ENCODE results near the gene TPI1. TPM values are rescaled to one million over a fixed set of nuclear protein-coding genes. Genes with fewer than 3 reads are reported as not detected.
"Not testable (repeated sequence)": the region's sequence is repeated elsewhere in the genome, so short reads cannot be mapped to it uniquely, and the experiment has no call there.

Gene TPI1
- total RNA-seq, 1 experiment from 2014 or later: 1,584 TPM

- H3K27me3 ChIP-seq (ENCODE audit: low read length): no peaks in the 10 kb centered on the region
- H3K9ac ChIP-seq (ENCODE audit: low read length): no peak overlapping the region
- no peak overlapping the region for H3K27ac ChIP-seq (ENCODE audit: low read length)
- H2AFZ ChIP-seq (ENCODE audit: low read length): no peak overlapping the region
- H3K4me2 ChIP-seq (ENCODE audit: low read depth, low read length, poor library complexity, severe bottlenecking): no peak overlapping the region
- H3K4me3 ChIP-seq (ENCODE audit: low read length): no peak overlapping the region
- H4K20me1 ChIP-seq (ENCODE audit: insufficient read depth, low read depth, low read length): peaks cover 6% of the 10 kb centered on the region; the same call in 1 of the 2 replicates
- H3K9me2 ChIP-seq (replicated peaks; ENCODE audit: insufficient read depth, low read length): no peaks in the 10 kb centered on the region
- H3K36me3 ChIP-seq (ENCODE audit: insufficient read depth, low read length): peaks cover 13% of the 10 kb centered on the region
- no peaks in the 10 kb centered on the region for H3K9me3 ChIP-seq (ENCODE audit: low read length)
- peaks cover 20% of the 10 kb centered on the region for H3K4me1 ChIP-seq (ENCODE audit: low read length)
- DNase-seq: no peak
- peaks cover 33% of the 10 kb centered on the region for H3K79me2 ChIP-seq (ENCODE audit: low read length)
Observed at GRCh38 chr12:6855322-6855721, 12.0 kb upstream of the TPI1 start.

GRCh38 chr12:6858799-6859198, 8.5 kb upstream of the TPI1 start:
- Histone ChIP-seq H3K9ac (ENCODE audit: low read length) (no peak overlapping the region), H3K27ac (ENCODE audit: low read length) (no peak overlapping the region), H3K4me2 (ENCODE audit: low read depth, low read length, poor library complexity, severe bottlenecking) (no peak overlapping the region), H3K4me1 (ENCODE audit: low read length) (peaks cover 4% of the 10 kb centered on the region), H3K27me3 (ENCODE audit: low read length) (no peaks in the 10 kb centered on the region), H3K36me3 (ENCODE audit: insufficient read depth, low read length) (peaks cover 23% of the 10 kb centered on the region; the same call in 1 of the 2 replicates), H3K4me3 (ENCODE audit: low read length) (no peak overlapping the region), H3K9me2 (replicated peaks; ENCODE audit: insufficient read depth, low read length) (no peaks in the 10 kb centered on the region), H2AFZ (ENCODE audit: low read length) (no peak overlapping the region), H4K20me1 (ENCODE audit: insufficient read depth, low read depth, low read length) (peaks cover 3% of the 10 kb centered on the region; the same call in 1 of the 2 replicates), H3K9me3 (ENCODE audit: low read length) (no peaks in the 10 kb centered on the region), H3K79me2 (ENCODE audit: low read length) (peaks cover 15% of the 10 kb centered on the region)
- no peak for DNase-seq

GRCh38 chr12:6860116-6860515, 7.2 kb upstream of the TPI1 start:
- H3K27me3 ChIP-seq (ENCODE audit: low read length): no peaks in the 10 kb centered on the region
- H3K4me2 ChIP-seq (ENCODE audit: low read depth, low read length, poor library complexity, severe bottlenecking): no peak overlapping the region
- peaks cover 2% of the 10 kb centered on the region; the same call in 1 of the 2 replicates for H3K79me2 ChIP-seq (ENCODE audit: low read length)
- H3K36me3 ChIP-seq (ENCODE audit: insufficient read depth, low read length): peaks cover 28% of the 10 kb centered on the region; the same call in 1 of the 2 replicates
- no peak overlapping the region for H3K9ac ChIP-seq (ENCODE audit: low read length)
- no peak for DNase-seq
- no peak overlapping the region for H2AFZ ChIP-seq (ENCODE audit: low read length)
- H3K9me3 ChIP-seq (ENCODE audit: low read length): no peaks in the 10 kb centered on the region
- H3K27ac ChIP-seq (ENCODE audit: low read length): no peak overlapping the region
- no peak overlapping the region for H3K4me3 ChIP-seq (ENCODE audit: low read length)
- H4K20me1 ChIP-seq (ENCODE audit: insufficient read depth, low read depth, low read length): no peaks in the 10 kb centered on the region
- no peaks in the 10 kb centered on the region for H3K4me1 ChIP-seq (ENCODE audit: low read length)
- no peaks in the 10 kb centered on the region for H3K9me2 ChIP-seq (replicated peaks; ENCODE audit: insufficient read depth, low read length)

DNA sequence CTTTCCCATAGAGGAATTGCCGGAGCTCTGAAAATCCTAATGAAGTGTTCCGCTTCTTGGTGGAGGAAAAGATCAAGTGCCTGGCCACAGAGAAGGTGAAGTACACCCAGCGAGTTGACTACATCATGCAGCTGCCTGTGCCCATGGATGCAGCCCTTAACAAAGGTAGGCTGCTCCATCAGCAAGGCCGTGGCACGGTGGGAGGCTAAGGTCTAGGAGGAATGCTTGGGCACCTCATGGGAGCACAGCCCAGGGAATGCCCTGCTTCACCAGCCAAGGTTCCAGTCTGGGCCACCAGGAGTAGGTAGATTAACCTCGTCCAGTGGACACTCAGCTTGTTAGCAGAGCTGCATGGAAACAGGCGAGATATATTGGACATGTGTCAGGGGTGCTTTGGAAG, 6.4 kb upstream of the TPI1 start:
- Histone ChIP-seq H3K27me3 (ENCODE audit: low read length) (no peaks in the 10 kb centered on the region), H3K9ac (ENCODE audit: low read length) (no peak overlapping the region), H3K36me3 (ENCODE audit: insufficient read depth, low read length) (peaks cover 26% of the 10 kb centered on the region; the same call in 1 of the 2 replicates), H3K79me2 (ENCODE audit: low read length) (no peaks in the 10 kb centered on the region), H3K9me2 (replicated peaks; ENCODE audit: insufficient read depth, low read length) (no peaks in the 10 kb centered on the region), H2AFZ (ENCODE audit: low read length) (no peak overlapping the region), H3K4me3 (ENCODE audit: low read length) (no peak overlapping the region), H3K4me1 (ENCODE audit: low read length) (no peaks in the 10 kb centered on the region), H3K9me3 (ENCODE audit: low read length) (no peaks in the 10 kb centered on the region), H4K20me1 (ENCODE audit: insufficient read depth, low read depth, low read length) (no peaks in the 10 kb centered on the region), H3K27ac (ENCODE audit: low read length) (no peak overlapping the region), H3K4me2 (ENCODE audit: low read depth, low read length, poor library complexity, severe bottlenecking) (no peak overlapping the region)
- DNase-seq: no peak

GRCh38 chr12:6861391-6861790, 5.9 kb upstream of the TPI1 start:
- Histone ChIP-seq H3K9me2 (replicated peaks; ENCODE audit: insufficient read depth, low read length) (no peaks in the 10 kb centered on the region), H2AFZ (ENCODE audit: low read length) (no peak overlapping the region), H3K36me3 (ENCODE audit: insufficient read depth, low read length) (peaks cover 26% of the 10 kb centered on the region; the same call in 1 of the 2 replicates), H3K79me2 (ENCODE audit: low read length) (no peaks in the 10 kb centered on the region), H4K20me1 (ENCODE audit: insufficient read depth, low read depth, low read length) (no peaks in the 10 kb centered on the region), H3K27me3 (ENCODE audit: low read length) (no peaks in the 10 kb centered on the region), H3K4me3 (ENCODE audit: low read length) (no peak overlapping the region), H3K27ac (ENCODE audit: low read length) (no peak overlapping the region), H3K4me1 (ENCODE audit: low read length) (peaks cover 2% of the 10 kb centered on the region), H3K9me3 (ENCODE audit: low read length) (no peaks in the 10 kb centered on the region), H3K9ac (ENCODE audit: low read length) (no peak overlapping the region), H3K4me2 (ENCODE audit: low read depth, low read length, poor library complexity, severe bottlenecking) (no peak overlapping the region)
- no peak for DNase-seq

- Histone ChIP-seq H3K36me3 (ENCODE audit: insufficient read depth, low read length) (peaks cover 21% of the 10 kb centered on the region), H3K27ac (ENCODE audit: low read length) (no peak overlapping the region), H3K4me1 (ENCODE audit: low read length) (peaks cover 10% of the 10 kb centered on the region), H3K4me3 (ENCODE audit: low read length) (no peak overlapping the region), H3K9me2 (replicated peaks; ENCODE audit: insufficient read depth, low read length) (no peaks in the 10 kb centered on the region), H3K79me2 (ENCODE audit: low read length) (peaks cover 7% of the 10 kb centered on the region), H3K27me3 (ENCODE audit: low read length) (no peaks in the 10 kb centered on the region), H2AFZ (ENCODE audit: low read length) (no peak overlapping the region), H4K20me1 (ENCODE audit: insufficient read depth, low read depth, low read length) (peaks cover 5% of the 10 kb centered on the region), H3K9me3 (ENCODE audit: low read length) (no peaks in the 10 kb centered on the region), H3K4me2 (ENCODE audit: low read depth, low read length, poor library complexity, severe bottlenecking) (no peak overlapping the region), H3K9ac (ENCODE audit: low read length) (no peak overlapping the region)
- DNase-seq: no peak
Observed at GRCh38 chr12:6863033-6863432, 4.3 kb upstream of the TPI1 start.

DNA sequence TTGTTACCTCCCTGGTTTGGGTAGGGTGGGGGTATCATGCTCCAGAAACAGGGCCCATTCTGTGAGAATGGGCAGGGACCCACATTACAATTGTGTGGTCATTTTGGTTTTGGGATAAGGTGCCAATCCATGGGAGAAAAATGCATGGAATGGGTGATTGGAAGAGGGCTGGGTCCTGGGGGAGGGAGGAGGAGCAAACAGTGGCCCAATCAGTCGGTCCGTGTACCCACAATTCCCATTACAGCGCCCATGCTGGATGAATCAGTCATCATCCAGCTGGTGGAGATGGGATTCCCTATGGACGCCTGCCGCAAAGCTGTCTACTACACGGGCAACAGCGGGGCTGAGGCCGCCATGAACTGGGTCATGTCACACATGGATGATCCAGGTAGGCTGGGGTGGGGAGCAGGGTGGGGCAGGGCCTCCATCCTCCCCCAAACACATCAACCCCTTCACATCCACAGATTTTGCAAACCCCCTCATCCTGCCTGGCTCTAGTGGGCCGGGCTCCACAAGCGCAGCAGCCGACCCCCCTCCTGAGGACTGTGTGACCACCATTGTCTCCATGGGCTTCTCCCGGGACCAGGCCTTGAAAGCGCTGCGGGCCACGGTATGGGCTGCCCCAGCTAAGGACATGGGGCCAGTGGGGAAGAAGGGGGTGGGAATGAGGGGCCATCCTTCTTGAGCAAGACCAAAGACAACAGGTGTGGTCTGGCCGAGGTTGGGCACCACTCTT, 3.6 kb upstream of the TPI1 start:
- DNase-seq: no peak
- peaks cover 12% of the 10 kb centered on the region for H4K20me1 ChIP-seq (ENCODE audit: insufficient read depth, low read depth, low read length)
- H3K27me3 ChIP-seq (ENCODE audit: low read length): no peaks in the 10 kb centered on the region
- no peak overlapping the region for H3K4me3 ChIP-seq (ENCODE audit: low read length)
- no peak overlapping the region for H3K27ac ChIP-seq (ENCODE audit: low read length)
- no peak overlapping the region for H3K9ac ChIP-seq (ENCODE audit: low read length)
- no peaks in the 10 kb centered on the region for H3K9me3 ChIP-seq (ENCODE audit: low read length)
- H3K4me1 ChIP-seq (ENCODE audit: low read length): peaks cover 15% of the 10 kb centered on the region
- no peaks in the 10 kb centered on the region for H3K9me2 ChIP-seq (replicated peaks; ENCODE audit: insufficient read depth, low read length)
- H2AFZ ChIP-seq (ENCODE audit: low read length): no peak overlapping the region
- peaks cover 14% of the 10 kb centered on the region for H3K79me2 ChIP-seq (ENCODE audit: low read length)
- H3K4me2 ChIP-seq (ENCODE audit: low read depth, low read length, poor library complexity, severe bottlenecking): no peak overlapping the region
- peaks cover 28% of the 10 kb centered on the region for H3K36me3 ChIP-seq (ENCODE audit: insufficient read depth, low read length)

- H3K27ac ChIP-seq (ENCODE audit: low read length); H3K4me2 ChIP-seq (ENCODE audit: low read depth, low read length, poor library complexity, severe bottlenecking); H3K9me3 ChIP-seq (ENCODE audit: low read length); H2AFZ ChIP-seq (ENCODE audit: low read length); H3K4me3 ChIP-seq (ENCODE audit: low read length); H3K9ac ChIP-seq (ENCODE audit: low read length); H3K9me2 ChIP-seq (replicated peaks; ENCODE audit: insufficient read depth, low read length); DNase-seq; H3K27me3 ChIP-seq (ENCODE audit: low read length): not testable (repeated sequence)
- H4K20me1 ChIP-seq (ENCODE audit: insufficient read depth, low read depth, low read length): peaks cover 27% of the 10 kb centered on the region
- H3K4me1 ChIP-seq (ENCODE audit: low read length): peaks cover 30% of the 10 kb centered on the region
- H3K79me2 ChIP-seq (ENCODE audit: low read length): peaks cover 22% of the 10 kb centered on the region
- H3K36me3 ChIP-seq (ENCODE audit: insufficient read depth, low read length): peaks cover 44% of the 10 kb centered on the region
Observed at GRCh38 chr12:6865307-6865706, 2.0 kb upstream of the TPI1 start.
